NT2/D1 (cell line): Measurements from ENCODE around the gene POLR3K.

Experiments
- SUZ12 ChIP-seq: IDR thresholded peaks from 2 replicates; pipeline ENCODE4 v1.6.1; 2011; ENCODE audit not compliant: insufficient read length, insufficient read depth; ENCODE audit errors: extremely low read depth
- YY1 ChIP-seq: IDR thresholded peaks from 2 replicates; pipeline ENCODE4 v1.6.1; 2011; ENCODE audit not compliant: insufficient read length, insufficient read depth
- ZNF274 ChIP-seq: IDR thresholded peaks from 2 replicates; pipeline ENCODE4 v1.6.1; 2011; ENCODE audit warnings: mild to moderate bottlenecking, low read depth, low read length

- no peak for TF ChIP-seq SUZ12
- no peak for TF ChIP-seq ZNF274
- TF ChIP-seq YY1 = no peak
Measured at GRCh38 chr16:71210-71539, 17.8 kb upstream of the POLR3K start.
